Endothelial cell of umbilical vein (primary cell): ENCODE measurements around the gene BPIFB3. TPM values are rescaled to one million over a fixed set of nuclear protein-coding genes. Genes with fewer than 3 reads are reported as not detected.

Experiments used
- BruUV-seq: library from RNA; stranded (reverse); fragments of 400-500 nt; replicated peaks from 2 replicates; lab custom pipeline; 2021; lab: Mats Ljungman, UMichigan
- CTCF ChIA-PET: fragments of 300-600, 350-600 bp; sonication (Branson Sonifier 250); formaldehyde crosslinking; loops from one replicate; lab custom pipeline; 2021; ENCODE audit warnings: antibody characterized with exemption, inconsistent platforms; lab: Charles Lee
- POLR2A ChIA-PET: fragments of 300-600, 350-600 bp; sonication (Branson Sonifier 250); formaldehyde crosslinking; loops from one replicate; lab custom pipeline; 2021; ENCODE audit warnings: antibody characterized with exemption, inconsistent platforms; lab: Charles Lee
- DNase-seq: peaks from one replicate; pipeline ENCODE4 v3.0.0-alpha.2; 2011; ENCODE audit warnings: low read depth, low spot score
- FAIRE-seq: peaks from 2 replicates; lab custom pipeline; 2011; peaks lifted over from hg19 to GRCh38; lab: Jason Lieb, UNC
- H2AFZ ChIP-seq: 2 replicates; pipeline ENCODE4 v1.6.0; 2012; ENCODE audit warnings: low read depth, low read length, control low read depth, inconsistent platforms
- H3K27ac ChIP-seq: 2 replicates; pipeline ENCODE4 v1.5.1; 2011; ENCODE audit warnings: low read depth, mild to moderate bottlenecking, control low read depth, low read length, moderate library complexity; ENCODE audit not compliant: insufficient read depth
- H3K27me3 ChIP-seq, 2 experiments: 2 replicates each; pipeline versions ENCODE4 v1.6.0 to v1.6.1; 2011; ENCODE audit warnings: low read length in 2 of 2, mixed read lengths in 1 of 2; ENCODE audit not compliant: control insufficient read depth in 2 of 2, insufficient read depth in 2 of 2
- H3K36me3 ChIP-seq, 2 experiments: 2 replicates in 1 of 2; 3 replicates in 1 of 2; pipeline ENCODE4 v1.5.1; 2011; ENCODE audit warnings: low read length in 2 of 2, mild to moderate bottlenecking in 1 of 2, moderate library complexity in 1 of 2; ENCODE audit not compliant: control insufficient read depth in 2 of 2, insufficient read depth in 2 of 2; ENCODE audit errors: extremely low read depth in 1 of 2
- H3K4me1 ChIP-seq: 3 replicates; pipeline ENCODE4 v1.5.1; 2011; ENCODE audit warnings: mild to moderate bottlenecking, low read length; ENCODE audit not compliant: control insufficient read depth, insufficient read depth; ENCODE audit errors: extremely low read depth
- H3K4me2 ChIP-seq: 2 replicates; pipeline ENCODE4 v1.6.1; 2011; ENCODE audit warnings: low read length, control low read depth, mixed read lengths; ENCODE audit not compliant: insufficient read depth
- H3K4me3 ChIP-seq, 3 experiments: fragments of 200-600 bp in 1 of 3; sonication (generic), shearing (Covaris generic) in 1 of 3; replicated peaks in 1 of 3; 2 replicates each; pipeline ENCODE4 v1.5.1; 2011 to 2016; ENCODE audit warnings: control low read depth in 3 of 3, low read length in 3 of 3, mild to moderate bottlenecking in 2 of 3, inconsistent platforms in 1 of 3, low read depth in 1 of 3, moderate library complexity in 1 of 3; ENCODE audit not compliant: insufficient read depth in 1 of 3
- H3K79me2 ChIP-seq: 2 replicates; pipeline ENCODE4 v1.6.0; 2012; ENCODE audit warnings: low read length, inconsistent platforms; ENCODE audit not compliant: control insufficient read depth, insufficient read depth
- H3K9ac ChIP-seq: replicated peaks from 2 replicates; pipeline ENCODE3; 2011; ENCODE audit warnings: low read length, control low read depth; ENCODE audit not compliant: insufficient read depth; ENCODE audit errors: extremely low read depth
- H3K9me1 ChIP-seq: replicated peaks from 3 replicates; pipeline ENCODE4 v1.6.0; 2011; ENCODE audit warnings: mild to moderate bottlenecking, low read length; ENCODE audit not compliant: control insufficient read depth, insufficient read depth; ENCODE audit errors: extremely low read depth
- H3K9me3 ChIP-seq: replicated peaks from 2 replicates; pipeline ENCODE4 v1.5.1; 2012; ENCODE audit warnings: low read length, inconsistent platforms; ENCODE audit not compliant: control insufficient read depth, insufficient read depth
- H4K20me1 ChIP-seq: replicated peaks from 2 replicates; pipeline ENCODE3; 2011; ENCODE audit warnings: mild to moderate bottlenecking, low read length; ENCODE audit not compliant: control insufficient read depth, insufficient read depth; ENCODE audit errors: extremely low read depth
- EZH2 ChIP-seq: IDR thresholded peaks from 2 replicates; pipeline ENCODE4 v1.6.1; 2012; ENCODE audit warnings: borderline replicate concordance, low read depth, mild to moderate bottlenecking, moderate library complexity, low read length, inconsistent platforms; ENCODE audit not compliant: severe bottlenecking
- FOS ChIP-seq: IDR thresholded peaks from 2 replicates; pipeline ENCODE4 v1.6.1; 2011; ENCODE audit warnings: mild to moderate bottlenecking, low read length, moderate library complexity, borderline replicate concordance; ENCODE audit not compliant: insufficient read depth
- MAX ChIP-seq: IDR thresholded peaks from 2 replicates; pipeline ENCODE4 v1.6.1; 2011; ENCODE audit not compliant: insufficient read depth, insufficient read length
- POLR2A ChIP-seq: IDR thresholded peaks from 2 replicates; pipeline ENCODE4 v1.6.1; 2012; ENCODE audit warnings: low read depth, mild to moderate bottlenecking, control low read depth, low read length
- dilution Hi-C: fragments of 300-500 bp; cut with MboI; formaldehyde crosslinking; loops from one replicate; pipeline ENCODE4 v1.15.0; 2019; ENCODE audit warnings: low sequenced_read_pairs; ENCODE audit not compliant: extremely low pct_ligation_motif_present
- intact Hi-C: fragments of 100-400 bp; cut with micrococcal nuclease; formaldehyde crosslinking; loops from one replicate; pipeline ENCODE4 v1.10.0; 2022
- polyA plus RNA-seq, 4 experiments: library from polyadenylated mRNA; depleted of rRNA in 3 of 4; stranded (reverse) in 3 of 4; unstranded in 1 of 4; fragments of >200 nt; gene quantifications; 2 replicates each; pipeline versions ENCODE4 v1.2.1 to v1.2.3, GENCODE V29; 2011 to 2012; ENCODE audit warnings: missing spikeins in 1 of 4
- total RNA-seq: library from RNA; stranded (reverse); gene quantifications from 2 replicates; pipeline ENCODE4 v1.2.3, GENCODE V29; 2021

BPIFB3 gene
- total and polyA plus RNA-seq, 2 donors (not counting 3 experiments of a cell fraction or from before 2014, with no cell fraction given): not detected

- no peaks in the 10 kb centered on the region for H3K9me3 ChIP-seq
- no peak for FAIRE-seq
- intact Hi-C loops: no loop called here
- POLR2A ChIA-PET: no interaction called here
- BruUV-seq: no TSS peak
- no peaks in the 10 kb centered on the region for H3K27me3 ChIP-seq
- H3K4me3 ChIP-seq: no peak overlapping the region
- H3K27ac ChIP-seq: no peak overlapping the region
- dilution Hi-C loops: no loop called here
- H3K79me2 ChIP-seq: no peaks in the 10 kb centered on the region
- CTCF ChIA-PET: interaction anchor here (0.9 to 1.1 kb wide), 2 partner anchors 8 to 56 kb away, joined by 4 read pairs; no protein-coding TSS in a partner anchor
- DNase-seq: no peak
- H3K36me3 ChIP-seq: no peaks in the 10 kb centered on the region
- H3K9ac ChIP-seq: no peak overlapping the region
- no peaks in the 10 kb centered on the region for H3K9me1 ChIP-seq
- TF ChIP-seq EZH2 (no peak), FOS (no peak), POLR2A (no peak)
- H3K4me1 ChIP-seq: no peaks in the 10 kb centered on the region
- no peaks in the 10 kb centered on the region for H4K20me1 ChIP-seq
- H3K4me2 ChIP-seq: no peak overlapping the region
- no peak overlapping the region for H2AFZ ChIP-seq
These were observed 14.1 kb downstream of the BPIFB3 start for GRCh38 chr20:33067806-33068205.

GRCh38 chr20:33068251-33068939 lies 14.7 kb downstream of the BPIFB3 start:
- intact Hi-C loops: no loop called here
- H3K4me1 ChIP-seq: no peaks in the 10 kb centered on the region
- dilution Hi-C loops: no loop called here
- no peak for FAIRE-seq
- no peak for DNase-seq
- H3K36me3 ChIP-seq: no peaks in the 10 kb centered on the region
- CTCF ChIA-PET: interaction anchor here (1.1 kb wide), 1 partner anchor 57 kb away, joined by 4 read pairs; no protein-coding TSS in a partner anchor
- POLR2A ChIA-PET: no interaction called here
- no peaks in the 10 kb centered on the region for H3K9me1 ChIP-seq
- H3K4me2 ChIP-seq: no peak overlapping the region
- H3K27me3 ChIP-seq: no peaks in the 10 kb centered on the region
- H3K27ac ChIP-seq: no peak overlapping the region
- H3K79me2 ChIP-seq: no peaks in the 10 kb centered on the region
- no peaks in the 10 kb centered on the region for H4K20me1 ChIP-seq
- no peak overlapping the region for H3K9ac ChIP-seq
- no peaks in the 10 kb centered on the region for H3K9me3 ChIP-seq
- no peak overlapping the region for H3K4me3 ChIP-seq
- TF ChIP-seq EZH2 (no peak), MAX (no peak), POLR2A (no peak)
- no TSS peak for BruUV-seq
- H2AFZ ChIP-seq: no peak overlapping the region
